Activated B cell treated with CpG ODN at 0.5 μM for 24 hours (primary cell): ENCODE data around the gene USP25. TPM values are rescaled to one million over a fixed set of nuclear protein-coding genes. Genes with fewer than 3 reads are reported as not detected.

Experiments used
- ATAC-seq: fragments of 200-7000 bp; cut with Tn5 transposase; one replicate; pipeline ENCODE4 v1.10.0; 2021; ENCODE audit warnings: low read depth, mild to moderate bottlenecking, moderate library complexity
- CTCF ChIA-PET: fragments of 350-600 bp; sonication (Branson Sonifier 250); formaldehyde crosslinking; loops from one replicate; lab custom pipeline; 2021; ENCODE audit warnings: antibody characterized with exemption; lab: Charles Lee
- POLR2A ChIA-PET: fragments of 350-600 bp; sonication (Branson Sonifier 250); formaldehyde crosslinking; loops from one replicate; lab custom pipeline; 2021; ENCODE audit warnings: antibody characterized with exemption; lab: Charles Lee
- DNase-seq: peaks from one replicate; pipeline ENCODE4 v3.0.0; 2022
- H3K27ac Mint-ChIP-seq: one replicate; pipeline ENCODE4 v1.8.0; 2020; ENCODE audit warnings: mixed read lengths
- H3K27me3 Mint-ChIP-seq: one replicate; pipeline ENCODE4 v1.8.0; 2021; ENCODE audit warnings: mixed read lengths
- H3K36me3 Mint-ChIP-seq: one replicate; pipeline ENCODE4 v1.8.0; 2021; ENCODE audit warnings: low read depth, mixed read lengths
- H3K4me1 Mint-ChIP-seq: one replicate; pipeline ENCODE4 v1.8.0; 2021; ENCODE audit warnings: mixed read lengths
- H3K4me3 Mint-ChIP-seq: one replicate; pipeline ENCODE4 v1.8.0; 2020; ENCODE audit warnings: mild to moderate bottlenecking, mixed read lengths
- H3K9me3 Mint-ChIP-seq: one replicate; pipeline ENCODE4 v1.8.0; 2020; ENCODE audit warnings: mixed read lengths
- CTCF ChIP-seq: fragments of 200-600 bp; IDR thresholded peaks from one replicate; pipeline ENCODE4 v1.8.0; 2022; ENCODE audit warnings: antibody characterized with exemption, mild to moderate bottlenecking
- intact Hi-C: fragments of 100-400 bp; cut with micrococcal nuclease; formaldehyde crosslinking; loops from one replicate; pipeline ENCODE4 v1.15.1; 2024
- total RNA-seq: library from RNA; stranded (reverse); gene quantifications from 2 replicates; pipeline ENCODE4 v1.2.3, GENCODE V29; 2022

USP25 gene
- total RNA-seq, 1 donor from 2014 or later, result 38.3 TPM

- Mint-ChIP-seq H3K36me3 (peaks cover 77% of the 10 kb centered on the region), H3K27me3 (no peaks in the 10 kb centered on the region)
- no peak for DNase-seq
Measured at GRCh38 chr21:15809818-15810217, 80.0 kb downstream of the USP25 start.

DNA sequence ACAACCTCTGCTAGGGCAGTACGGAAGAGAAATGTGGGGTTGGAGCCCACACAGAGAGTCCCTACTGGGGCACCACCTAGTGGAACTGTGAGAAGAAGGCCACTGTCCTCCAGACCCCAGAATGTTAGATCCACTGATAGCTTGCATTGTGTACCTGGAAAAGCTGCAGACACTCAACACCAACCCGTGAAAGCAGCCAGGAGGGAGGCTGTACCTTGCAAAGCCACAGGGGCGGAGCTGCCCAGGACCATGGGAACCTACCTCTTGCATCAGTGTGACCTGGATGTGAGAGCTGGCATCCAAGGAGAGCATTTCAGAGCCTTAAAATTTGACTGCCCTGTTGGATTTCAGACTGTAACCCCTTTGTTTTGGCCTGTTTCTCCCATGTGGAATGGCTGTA, 85.5 kb downstream of the USP25 start:
- no peaks in the 10 kb centered on the region for H3K27me3 Mint-ChIP-seq
- intact Hi-C loops, result no loop called here
- H3K9me3 Mint-ChIP-seq, result peaks cover 14% of the 10 kb centered on the region
- no peak overlapping the region for H3K4me3 Mint-ChIP-seq
- ChIA-PET POLR2A (no interaction called here), CTCF (no interaction called here)
- DNase-seq, result no peak
- peaks cover 89% of the 10 kb centered on the region for H3K36me3 Mint-ChIP-seq
- TF ChIP-seq CTCF, result no peak
- ATAC-seq, result no peak
- H3K4me1 Mint-ChIP-seq, result no peaks in the 10 kb centered on the region
- H3K27ac Mint-ChIP-seq, result no peak overlapping the region

More at GRCh38 chr21:15809818-15810217, 80.0 kb downstream of the USP25 start:
- H3K9me3 Mint-ChIP-seq, result peaks cover 14% of the 10 kb centered on the region
- ChIA-PET CTCF (no interaction called here), POLR2A (no interaction called here)
- H3K4me1 Mint-ChIP-seq, result no peaks in the 10 kb centered on the region
- no peak overlapping the region for H3K4me3 Mint-ChIP-seq
- intact Hi-C loops, result loop anchor here (5.0 kb wide), 1 partner anchor 38 kb away; no protein-coding TSS in a partner anchor
- ATAC-seq, result no peak
- no peak for TF ChIP-seq CTCF
- H3K27ac Mint-ChIP-seq, result no peak overlapping the region

- Mint-ChIP-seq H3K4me3 (no peak overlapping the region), H3K36me3 (peaks cover 67% of the 10 kb centered on the region), H3K27me3 (no peaks in the 10 kb centered on the region), H3K27ac (no peak overlapping the region), H3K9me3 (no peaks in the 10 kb centered on the region), H3K4me1 (no peaks in the 10 kb centered on the region)
- DNase-seq (no peak), ATAC-seq (no peak)
- no peak for TF ChIP-seq CTCF
- intact Hi-C loops, result loop anchor here (5.0 to 10.0 kb wide), 2 partner anchors 88 to 226 kb away; no protein-coding TSS in a partner anchor
- POLR2A ChIA-PET, result no interaction called here
- CTCF ChIA-PET, result no interaction called here
Measured at GRCh38 chr21:15820327-15820726, 90.5 kb downstream of the USP25 start.

- H3K27me3 Mint-ChIP-seq, result no peaks in the 10 kb centered on the region
- CTCF ChIA-PET, result no interaction called here
- POLR2A ChIA-PET, result no interaction called here
- intact Hi-C loops, result loop anchor here (5.0 to 10.0 kb wide), 2 partner anchors 89 to 226 kb away; no protein-coding TSS in a partner anchor
- DNase-seq (no peak), ATAC-seq (no peak)
- H3K9me3 Mint-ChIP-seq, result no peaks in the 10 kb centered on the region
- peaks cover 65% of the 10 kb centered on the region for H3K36me3 Mint-ChIP-seq
- H3K27ac Mint-ChIP-seq, result no peak overlapping the region
- H3K4me1 Mint-ChIP-seq, result no peaks in the 10 kb centered on the region
- H3K4me3 Mint-ChIP-seq, result no peak overlapping the region
- TF ChIP-seq CTCF, result no peak
Measured at GRCh38 chr21:15820852-15821379, 91.1 kb downstream of the USP25 start.

- ChIA-PET CTCF (no interaction called here), POLR2A (no interaction called here)
- ATAC-seq (no peak), DNase-seq (no peak)
- Mint-ChIP-seq H3K27ac (no peak overlapping the region), H3K4me1 (no peaks in the 10 kb centered on the region), H3K4me3 (no peak overlapping the region), H3K27me3 (no peaks in the 10 kb centered on the region), H3K36me3 (peaks cover 61% of the 10 kb centered on the region), H3K9me3 (no peaks in the 10 kb centered on the region)
- intact Hi-C loops, result loop anchor here (5.0 to 10.0 kb wide), 2 partner anchors 91 to 229 kb away; no protein-coding TSS in a partner anchor
- no peak for TF ChIP-seq CTCF
Measured at GRCh38 chr21:15823486-15824150, 93.8 kb downstream of the USP25 start.
